Measurements from ENCODE around the gene SBNO2.

- no peak for TF ChIP-seq CTCF (IDR thresholded peaks at IDR 0.05)
- no peak for TF ChIP-seq POLR2A (IDR thresholded peaks at IDR 0.05)
These were observed 46.4 kb upstream of the SBNO2 start for GRCh38 chr19:1220477-1220930.

All from right lobe of liver (tissue), 4 donors.